Regular cardiac myocyte (primary cell): ENCODE data around the gene TTF2. TPM values are rescaled to one million over a fixed set of nuclear protein-coding genes. Genes with fewer than 3 reads are reported as not detected.

Experiments used
- total RNA-seq: library from RNA; depleted of rRNA; stranded (reverse); fragments of >200 nt; gene quantifications from 2 replicates; pipeline ENCODE4 v1.2.3, GENCODE V29; 2014

TTF2 gene
- 17.8 and 18.2 TPM in 2 replicates for total RNA-seq

DNA sequence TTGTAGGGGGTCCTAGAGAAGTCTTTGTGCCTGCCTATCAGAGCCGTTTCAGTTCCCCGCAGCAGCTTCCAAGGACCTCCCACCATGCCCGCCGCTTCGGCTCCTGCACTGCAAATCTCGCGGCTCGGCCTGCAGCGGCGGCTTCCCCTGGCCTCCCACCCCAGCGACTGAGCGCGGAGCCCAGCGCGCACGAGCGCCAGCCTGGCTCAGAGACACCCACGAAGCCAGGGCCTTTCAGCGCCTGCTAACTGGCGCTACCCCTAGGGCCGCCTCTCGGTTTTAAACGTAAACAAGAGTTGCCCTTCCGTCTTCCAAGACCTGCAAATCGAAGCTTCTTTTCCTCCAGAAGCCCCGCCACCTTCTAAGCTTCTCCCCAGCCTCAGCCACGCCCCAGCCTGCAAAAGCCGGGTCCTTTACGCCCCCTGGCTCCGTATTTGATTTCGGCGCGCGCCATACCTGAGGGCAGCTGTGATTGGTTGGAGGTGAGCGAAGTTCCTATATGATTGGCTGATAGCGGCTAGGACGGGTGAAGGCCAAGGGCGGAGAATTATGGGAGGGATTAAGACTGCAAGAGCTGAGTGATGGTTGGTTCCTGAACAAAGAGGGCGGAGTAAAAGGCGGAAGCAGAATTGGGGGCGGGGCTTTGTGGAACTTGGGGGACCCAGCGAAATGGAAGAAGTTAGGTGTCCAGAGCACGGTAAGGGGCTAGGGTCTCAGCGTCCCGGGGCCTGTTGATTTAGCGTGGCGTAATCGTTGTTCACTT, at the start of gene TTF2:
TSS of gene TTF2 (plus strand) at position 649 of the 763 bp plus-strand sequence. CDS start at position 670, 21 bp downstream.

DNA sequence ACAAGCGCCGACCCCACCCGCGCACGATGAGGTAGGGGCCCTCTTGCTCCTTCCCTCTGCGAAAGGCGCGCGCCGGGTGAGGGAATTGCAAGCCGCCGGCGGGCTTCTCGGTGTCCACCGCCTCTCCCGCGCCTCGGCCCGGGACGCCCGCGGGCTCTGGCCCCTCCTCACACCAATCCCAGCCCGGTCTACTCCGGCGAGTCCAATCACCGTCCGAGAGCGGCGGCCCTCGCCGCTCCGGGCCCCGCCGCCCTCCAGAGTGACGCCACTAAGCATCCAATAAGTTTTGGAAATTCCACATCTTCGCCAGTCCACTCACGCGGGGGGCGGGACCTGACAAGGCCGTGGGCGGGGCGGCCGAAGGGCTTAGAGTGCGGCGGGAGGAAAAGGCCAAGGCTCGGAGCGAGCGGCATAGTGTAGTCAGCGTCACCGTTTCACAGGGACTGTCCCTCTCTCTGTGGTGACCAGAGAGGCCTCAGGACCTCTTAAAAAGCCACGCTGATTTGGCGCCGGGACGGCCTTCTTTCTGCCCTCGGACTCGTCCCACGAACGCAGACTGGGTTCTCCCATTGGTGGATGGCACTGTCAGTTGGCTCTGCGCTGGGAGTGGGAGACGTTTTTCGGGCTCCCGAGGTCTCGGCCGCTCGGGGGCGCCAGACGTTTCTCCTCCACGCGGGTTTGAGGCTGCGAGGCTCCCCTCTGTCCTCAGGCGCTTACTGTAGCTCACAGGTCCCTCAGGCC, 61.6 kb downstream of the TTF2 start, which contains the start of gene TRIM45:
TSS of gene TRIM45 (minus strand) at position 161 of the 741 bp plus-strand sequence. CDS start 548 bp downstream, outside the sequence.

Other genes starting within 250 kb of the TTF2 start
- 31.4 and 74.1 TPM in 2 replicates for gene PTGFRN, start 150.4 kb upstream of the TTF2 start, total RNA-seq
- under 0.01 TPM in 2 replicates for gene CD101, start 58.6 kb upstream of the TTF2 start, total RNA-seq
- 3.3 and 3.4 TPM in 2 replicates for gene TRIM45, start 61.4 kb downstream of the TTF2 start, total RNA-seq
- not detected in 2 replicates for gene VTCN1, start 150.6 kb downstream of the TTF2 start, total RNA-seq